Measurements from ENCODE around the gene FKBP11. TPM values are rescaled to one million over a fixed set of nuclear protein-coding genes. Genes with fewer than 3 reads are reported as not detected.
"Not testable (repeated sequence)": the region's sequence is repeated elsewhere in the genome, so short reads cannot be mapped to it uniquely, and the experiment has no call there.

The FKBP11 gene
- polyA plus RNA-seq, 1 experiment: 85.9 TPM

GRCh38 chr12:48924617-48925303, 532 bp downstream of the FKBP11 start:
- ChIA-PET POLR2A (interaction anchor here (0.7 to 1.6 kb wide), 5 partner anchors 12 to 206 kb away, joined by 3 to 8 read pairs (median 5); partner anchors contain the start of genes ARF3, DDX23 and TUBA1B), CTCF (interaction anchor here (0.7 to 4.4 kb wide), 7 partner anchors 10 to 72 kb away, joined by 4 to 29 read pairs (median 7); partner anchors contain the start of gene WNT1)
- Histone ChIP-seq H3K9me3 (ENCODE audit: control insufficient read depth, insufficient read depth, low read length) (no peaks in the 10 kb centered on the region), H3K4me3 (ENCODE audit: low read depth, low read length) (peak overlapping the region; percentile 81), H3K27me3 (ENCODE audit: control insufficient read depth, insufficient read depth, low read length) (no peaks in the 10 kb centered on the region), H3K27ac (ENCODE audit: low read depth, low read length) (peak overlapping the region; percentile 11)
- no peak for DNase-seq (ENCODE audit: low read depth, low spot score)
- TF ChIP-seq CTCF (IDR thresholded peaks at IDR 0.05; ENCODE audit: low read depth, low read length): peak; percentile 65

- ChIA-PET POLR2A (no interaction called here), CTCF (interaction anchor here (0.6 to 4.4 kb wide), 5 partner anchors 13 to 74 kb away, joined by 3 to 29 read pairs (median 4); no protein-coding TSS in a partner anchor)
- Histone ChIP-seq H3K4me3 (ENCODE audit: low read depth, low read length) (no peak overlapping the region), H3K9me3 (ENCODE audit: control insufficient read depth, insufficient read depth, low read length) (no peaks in the 10 kb centered on the region), H3K27ac (ENCODE audit: low read depth, low read length) (no peak overlapping the region), H3K27me3 (ENCODE audit: control insufficient read depth, insufficient read depth, low read length) (no peaks in the 10 kb centered on the region)
- no peak for DNase-seq (ENCODE audit: low read depth, low spot score)
- TF ChIP-seq CTCF (IDR thresholded peaks at IDR 0.05; ENCODE audit: low read depth, low read length): no peak
Observed at GRCh38 chr12:48923117-48923516, 2.2 kb downstream of the FKBP11 start.

GRCh38 chr12:48917857-48918537, 7.3 kb downstream of the FKBP11 start:
- no peak for TF ChIP-seq CTCF (IDR thresholded peaks at IDR 0.05; ENCODE audit: low read depth, low read length)
- DNase-seq (ENCODE audit: low read depth, low spot score): no peak
- H3K9me3 ChIP-seq (ENCODE audit: control insufficient read depth, insufficient read depth, low read length): no peaks in the 10 kb centered on the region
- CTCF ChIA-PET: interaction anchor here (1.3 to 1.7 kb wide), 2 partner anchors 15 to 27 kb away, joined by 3 to 8 read pairs; no protein-coding TSS in a partner anchor
- no peak overlapping the region for H3K27ac ChIP-seq (ENCODE audit: low read depth, low read length)
- POLR2A ChIA-PET: no interaction called here
- H3K4me3 ChIP-seq (ENCODE audit: low read depth, low read length): no peak overlapping the region
- no peaks in the 10 kb centered on the region for H3K27me3 ChIP-seq (ENCODE audit: control insufficient read depth, insufficient read depth, low read length)

- POLR2A ChIA-PET: interaction anchor here (0.6 kb wide), 1 partner anchor 158 kb away, joined by 5 read pairs; no protein-coding TSS in a partner anchor
- no peaks in the 10 kb centered on the region for H3K27me3 ChIP-seq (ENCODE audit: control insufficient read depth, insufficient read depth, low read length)
- CTCF ChIA-PET: interaction anchor here (0.6 to 6.0 kb wide), 5 partner anchors 19 to 57 kb away, joined by 3 to 32 read pairs (median 4); no protein-coding TSS in a partner anchor
- no peak for DNase-seq (ENCODE audit: low read depth, low spot score)
- H3K4me3 ChIP-seq (ENCODE audit: low read depth, low read length): no peak overlapping the region
- H3K9me3 ChIP-seq (ENCODE audit: control insufficient read depth, insufficient read depth, low read length): no peaks in the 10 kb centered on the region
- H3K27ac ChIP-seq (ENCODE audit: low read depth, low read length): no peak overlapping the region
- no peak for TF ChIP-seq CTCF (IDR thresholded peaks at IDR 0.05; ENCODE audit: low read depth, low read length)
Observed at GRCh38 chr12:48910196-48910595, 15.1 kb downstream of the FKBP11 start.

- POLR2A ChIA-PET: not testable (repeated sequence)
Observed at GRCh38 chr12:48909698-48910097, 15.6 kb downstream of the FKBP11 start.

More at GRCh38 chr12:48909698-48910097, 15.6 kb downstream of the FKBP11 start:
- H3K27ac ChIP-seq (ENCODE audit: low read depth, low read length); H3K4me3 ChIP-seq (ENCODE audit: low read depth, low read length); H3K27me3 ChIP-seq (ENCODE audit: control insufficient read depth, insufficient read depth, low read length); H3K9me3 ChIP-seq (ENCODE audit: control insufficient read depth, insufficient read depth, low read length); DNase-seq (ENCODE audit: low read depth, low spot score): not testable (repeated sequence)
- CTCF ChIA-PET: interaction anchor here (0.6 to 6.0 kb wide), 4 partner anchors 19 to 56 kb away, joined by 3 to 32 read pairs (median 8); no protein-coding TSS in a partner anchor
